Measurements from ENCODE around the gene BPIFB1. TPM values are rescaled to one million over a fixed set of nuclear protein-coding genes. Genes with fewer than 3 reads are reported as not detected.

Gene BPIFB1
- total and polyA plus RNA-seq, 10 of the 15 experiments (the other 5 are each of a cell fraction or from before 2014, with no cell fraction given): 0.13 TPM; not detected in 9

DNA sequence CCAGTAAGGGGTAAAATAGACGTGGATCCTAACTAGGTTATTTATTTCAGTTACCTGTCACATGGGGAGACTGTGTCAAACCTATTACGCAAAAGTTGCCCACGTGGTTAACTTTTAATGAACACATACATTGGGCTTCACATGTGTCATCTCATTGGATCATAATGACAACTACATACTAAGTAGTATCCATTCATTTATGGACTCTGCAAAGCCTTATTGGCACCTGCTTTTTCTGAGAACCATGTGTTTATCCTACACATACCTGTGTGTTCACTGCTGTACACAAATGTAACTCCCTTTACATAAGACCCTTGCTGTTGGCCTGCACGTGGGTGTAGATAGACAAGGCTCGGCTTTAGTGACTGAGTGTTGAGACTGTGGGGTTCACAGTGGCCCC lies 42.1 kb upstream of the BPIFB1 start:
- intact Hi-C loops (cut with micrococcal nuclease; ENCODE audit: unreplicated experiment): no loop called here
- H3K9ac ChIP-seq (ENCODE audit: control insufficient read depth, insufficient read depth, low read length): no peak overlapping the region
- TF ChIP-seq ESRRA (IDR thresholded peaks at IDR 0.05; ENCODE audit: low read length) (no peak), RUNX3 (IDR thresholded peaks at IDR 0.05; ENCODE audit: low read length) (no peak), BRCA1 (IDR thresholded peaks at IDR 0.05; ENCODE audit: low read depth, low read length) (no peak), KAT2A (conservative IDR thresholded peaks at IDR 0.05; ENCODE audit: control insufficient read depth, low read depth, low read length) (no peak), SIX5 (IDR thresholded peaks at IDR 0.05; ENCODE audit: low read depth, low read length, severe bottlenecking) (no peak), PAX8 (IDR thresholded peaks at IDR 0.05) (no peak), NFXL1 (IDR thresholded peaks at IDR 0.05; ENCODE audit: borderline replicate concordance) (no peak), CHD4 (IDR thresholded peaks at IDR 0.05) (no peak), FOXK2 (IDR thresholded peaks at IDR 0.05) (no peak), IRF4 (IDR thresholded peaks at IDR 0.05; ENCODE audit: low read depth, low read length) (no peak), RBBP5 (conservative IDR thresholded peaks at IDR 0.05) (no peak)
- TF ChIP-seq, protein P1, sequence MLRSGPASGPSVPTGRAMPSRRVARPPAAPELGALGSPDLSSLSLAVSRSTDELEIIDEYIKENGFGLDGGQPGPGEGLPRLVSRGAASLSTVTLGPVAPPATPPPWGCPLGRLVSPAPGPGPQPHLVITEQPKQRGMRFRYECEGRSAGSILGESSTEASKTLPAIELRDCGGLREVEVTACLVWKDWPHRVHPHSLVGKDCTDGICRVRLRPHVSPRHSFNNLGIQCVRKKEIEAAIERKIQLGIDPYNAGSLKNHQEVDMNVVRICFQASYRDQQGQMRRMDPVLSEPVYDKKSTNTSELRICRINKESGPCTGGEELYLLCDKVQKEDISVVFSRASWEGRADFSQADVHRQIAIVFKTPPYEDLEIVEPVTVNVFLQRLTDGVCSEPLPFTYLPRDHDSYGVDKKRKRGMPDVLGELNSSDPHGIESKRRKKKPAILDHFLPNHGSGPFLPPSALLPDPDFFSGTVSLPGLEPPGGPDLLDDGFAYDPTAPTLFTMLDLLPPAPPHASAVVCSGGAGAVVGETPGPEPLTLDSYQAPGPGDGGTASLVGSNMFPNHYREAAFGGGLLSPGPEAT (IDR thresholded peaks at IDR 0.05; ENCODE audit: low read depth): no peak
- TF ChIP-seq, protein P2, sequence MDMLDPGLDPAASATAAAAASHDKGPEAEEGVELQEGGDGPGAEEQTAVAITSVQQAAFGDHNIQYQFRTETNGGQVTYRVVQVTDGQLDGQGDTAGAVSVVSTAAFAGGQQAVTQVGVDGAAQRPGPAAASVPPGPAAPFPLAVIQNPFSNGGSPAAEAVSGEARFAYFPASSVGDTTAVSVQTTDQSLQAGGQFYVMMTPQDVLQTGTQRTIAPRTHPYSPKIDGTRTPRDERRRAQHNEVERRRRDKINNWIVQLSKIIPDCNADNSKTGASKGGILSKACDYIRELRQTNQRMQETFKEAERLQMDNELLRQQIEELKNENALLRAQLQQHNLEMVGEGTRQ (IDR thresholded peaks at IDR 0.05; ENCODE audit: borderline replicate concordance, low read depth, low read length): no peak
- ATAC-seq (no peak), FAIRE-seq (no peak), DNase-seq (ENCODE audit: low read depth, low spot score) (no peak)
- no peaks in the 10 kb centered on the region for H3K36me3 ChIP-seq (ENCODE audit: control insufficient read depth in 2 of 2, insufficient read depth in 2 of 2, low read length in 1 of 2)
- ChIA-PET SMC1A (ENCODE audit: uncharacterized antibody, unreplicated experiment) (no interaction called here), RAD21 (ENCODE audit: unreplicated experiment) (no interaction called here), POLR2A (no interaction called here), CTCF (interaction anchor here (1.6 kb wide), 1 partner anchor 13 kb away, joined by 3 read pairs; no protein-coding TSS in a partner anchor)
- no peaks in the 10 kb centered on the region for H3K4me1 ChIP-seq (ENCODE audit: control insufficient read depth, insufficient read depth, low read length)
- H2AFZ ChIP-seq (ENCODE audit: control insufficient read depth, low read depth, low read length): no peak overlapping the region
- WGBS (ENCODE audit: insufficient coverage, insufficient replicate concordance, low lambda C conversion rate, missing lambda C conversion rate): 25% methylated on average over 4 of the region's 5 CpGs
- no TSS peak for BruUV-seq (replicated peaks)
- H4K20me1 ChIP-seq (ENCODE audit: control insufficient read depth, insufficient read depth): no peaks in the 10 kb centered on the region
- no peak overlapping the region for H3K4me2 ChIP-seq (ENCODE audit: control insufficient read depth, insufficient read depth)
- H3K4me3 ChIP-seq: no peak overlapping the region
- no peak overlapping the region for H3K27ac ChIP-seq (ENCODE audit: control insufficient read depth, insufficient read depth)
- in situ Hi-C loops (cut with MboI): no loop called here
- H3K27me3 ChIP-seq (replicated peaks in 1 of 2; ENCODE audit: control insufficient read depth in 2 of 2, insufficient read depth in 2 of 2, low read length in 1 of 2): 0 out of 4 replicates have a peak, but pooled peaks cover 0 to 1% of the 10 kb centered on the region in 2 experiments
- H3K9me3 ChIP-seq (replicated peaks; ENCODE audit: control insufficient read depth, insufficient read depth, low read length): no peaks in the 10 kb centered on the region
- no peaks in the 10 kb centered on the region for H3K79me2 ChIP-seq (ENCODE audit: control insufficient read depth, insufficient read depth, low read length)
